ENCODE results near the gene CD300LG. TPM values are rescaled to one million over a fixed set of nuclear protein-coding genes. Genes with fewer than 3 reads are reported as not detected.
A peak's percentile ranks its signal among the peaks of the same experiment; 100 is the strongest.

CD300LG gene
- total RNA-seq, 2 donors from 2014 or later: not detected

GRCh38 chr17:43814714-43815113 is 32.3 kb upstream of the CD300LG start:
- Mint-ChIP-seq H3K27ac (no peak overlapping the region), H3K9me3 (no peaks in the 10 kb centered on the region), H3K4me3 (no peak overlapping the region), H3K4me1 (ENCODE audit: low read depth in 2 of 2) (no peaks in the 10 kb centered on the region), H3K27me3 (peaks cover 7 to 14% of the 10 kb centered on the region in 2 donors), H3K36me3 (no peaks in the 10 kb centered on the region)
- no peak for DNase-seq (ENCODE audit: low spot score)
- ATAC-seq: no peak

DNA sequence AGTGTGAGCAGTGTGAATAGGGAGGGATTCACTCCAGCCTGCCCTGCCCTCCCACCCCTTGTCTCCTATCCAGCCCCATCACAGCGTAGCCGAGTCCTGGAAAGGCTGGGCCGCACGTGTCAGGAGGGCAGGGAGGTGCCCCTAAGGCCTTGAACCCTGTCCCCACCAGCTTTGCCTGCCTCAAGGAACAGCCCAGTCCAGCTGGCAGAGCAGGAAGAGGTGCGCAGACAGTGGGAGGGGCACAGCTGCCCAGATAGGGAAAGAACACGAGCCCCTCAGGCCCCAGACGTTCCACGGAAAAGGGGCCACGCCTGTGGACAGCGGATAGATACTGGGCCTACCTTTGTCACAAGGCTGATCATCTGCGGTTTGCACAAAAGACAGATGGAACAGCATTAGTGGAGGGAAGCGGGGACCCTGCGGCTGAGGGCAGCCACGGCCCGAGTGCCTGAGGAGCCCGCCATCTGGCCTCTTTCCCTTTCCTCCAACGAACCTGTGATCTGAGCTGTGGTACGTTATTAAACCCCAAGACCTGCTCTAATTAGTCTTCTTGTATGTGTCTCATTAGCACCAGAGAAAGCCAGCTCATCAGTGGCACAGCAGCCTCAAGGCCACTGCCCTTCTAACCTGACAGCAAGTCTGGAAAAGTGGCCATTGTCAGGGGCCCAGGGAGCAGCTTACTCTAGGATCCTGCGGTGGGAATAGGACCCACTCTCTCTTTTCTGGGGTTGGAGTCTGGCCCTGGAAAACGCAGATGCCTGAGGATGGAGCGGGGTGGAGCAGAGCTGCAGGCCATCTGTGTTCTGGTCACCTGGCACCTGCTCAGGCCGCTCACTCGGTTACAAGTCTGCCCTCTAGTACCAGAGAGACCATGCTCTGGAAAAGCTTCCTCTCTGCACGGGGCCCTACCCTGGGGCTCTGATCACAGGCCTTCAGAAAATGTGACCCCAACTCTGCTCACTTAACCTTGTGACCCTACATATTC is 30.3 kb upstream of the CD300LG start:
- H3K9me3 Mint-ChIP-seq: no peaks in the 10 kb centered on the region
- H3K36me3 Mint-ChIP-seq: no peaks in the 10 kb centered on the region
- H3K4me1 Mint-ChIP-seq (ENCODE audit: low read depth in 2 of 2): no peaks in the 10 kb centered on the region

DNA sequence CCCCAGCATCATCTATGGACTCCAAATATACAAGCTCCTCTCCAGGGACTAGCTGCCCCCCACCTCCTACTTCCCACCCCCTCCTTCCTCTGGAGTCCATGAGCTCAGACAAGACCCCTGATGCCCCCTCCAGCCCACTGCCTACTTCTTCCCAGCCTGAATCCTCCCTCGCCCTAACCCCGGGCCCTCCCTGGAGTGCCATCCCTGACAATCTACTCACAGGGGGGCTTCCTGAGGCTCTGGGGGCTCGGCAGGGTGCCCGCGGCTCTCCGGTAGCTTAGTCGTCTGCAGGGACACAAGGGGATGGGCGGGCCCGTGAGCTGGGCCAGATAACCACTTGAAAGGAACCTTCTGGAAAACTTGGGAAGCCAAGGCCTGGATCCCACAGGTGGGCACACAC is 29.1 kb upstream of the CD300LG start:
- no peak for ATAC-seq
- Mint-ChIP-seq H3K27ac (no peak overlapping the region), H3K4me3 (no peak overlapping the region), H3K36me3 (no peaks in the 10 kb centered on the region), H3K27me3 (peaks cover 0 to 7% of the 10 kb centered on the region in 2 donors), H3K4me1 (ENCODE audit: low read depth in 2 of 2) (no peaks in the 10 kb centered on the region), H3K9me3 (no peaks in the 10 kb centered on the region)
- DNase-seq (ENCODE audit: low spot score): no peak

More for the DNA sequence above, 30.3 kb upstream of the CD300LG start:
- peaks cover 7 to 13% of the 10 kb centered on the region in 2 donors for H3K27me3 Mint-ChIP-seq
- H3K4me3 Mint-ChIP-seq: no peak overlapping the region
- no peak overlapping the region for H3K27ac Mint-ChIP-seq
- no peak for DNase-seq (ENCODE audit: low spot score)
- ATAC-seq: no peak

GRCh38 chr17:43818966-43819365 is 28.0 kb upstream of the CD300LG start:
- DNase-seq (ENCODE audit: low spot score) (no peak), ATAC-seq (no peak)
- no peaks in the 10 kb centered on the region for H3K4me1 Mint-ChIP-seq (ENCODE audit: low read depth in 2 of 2)
- H3K4me3 Mint-ChIP-seq: no peak overlapping the region
- H3K9me3 Mint-ChIP-seq: no peaks in the 10 kb centered on the region
- no peaks in the 10 kb centered on the region for H3K36me3 Mint-ChIP-seq
- peaks cover 0 to 3% of the 10 kb centered on the region in 2 donors for H3K27me3 Mint-ChIP-seq
- no peak overlapping the region for H3K27ac Mint-ChIP-seq

GRCh38 chr17:43820759-43821158 is 26.2 kb upstream of the CD300LG start:
- no peaks in the 10 kb centered on the region for H3K36me3 Mint-ChIP-seq
- ATAC-seq: no peak
- no peaks in the 10 kb centered on the region for H3K9me3 Mint-ChIP-seq
- no peak overlapping the region for H3K27ac Mint-ChIP-seq
- H3K4me1 Mint-ChIP-seq (ENCODE audit: low read depth in 2 of 2): no peaks in the 10 kb centered on the region
- DNase-seq (ENCODE audit: low spot score): no peak
- peaks cover 0 to 3% of the 10 kb centered on the region in 2 donors for H3K27me3 Mint-ChIP-seq
- H3K4me3 Mint-ChIP-seq: no peak overlapping the region

DNA sequence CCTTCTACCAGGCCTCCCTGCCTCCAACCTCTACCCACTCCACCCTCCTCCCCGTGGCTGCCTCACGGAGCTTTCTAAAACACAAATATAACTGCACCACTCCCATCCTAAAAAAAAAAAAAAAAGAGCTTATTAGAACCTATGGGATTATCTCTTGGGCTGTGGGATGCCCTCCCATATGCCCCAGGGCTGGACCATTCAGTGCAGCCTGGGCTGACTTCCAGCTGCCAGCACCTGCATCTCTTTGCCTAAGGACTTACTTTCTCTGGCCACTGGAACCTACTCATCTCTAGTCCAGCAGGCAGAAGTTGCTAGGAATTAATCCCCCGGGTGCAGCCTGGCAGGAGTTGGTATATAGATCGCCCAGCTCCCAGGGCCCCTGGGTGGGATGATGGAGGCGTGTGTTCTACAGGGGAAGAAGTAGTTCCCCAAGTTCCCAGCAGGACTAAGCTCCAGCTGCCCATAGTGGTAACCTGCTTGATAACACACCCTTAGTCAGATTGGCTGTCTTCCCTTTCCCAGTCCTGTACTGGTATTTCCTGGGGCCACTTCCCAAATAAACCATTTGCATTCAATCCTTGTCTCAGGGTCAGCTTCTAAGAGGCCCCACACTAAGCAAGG is 24.3 kb upstream of the CD300LG start:
- Mint-ChIP-seq H3K36me3 (no peaks in the 10 kb centered on the region), H3K4me3 (no peak overlapping the region), H3K4me1 (ENCODE audit: low read depth in 2 of 2) (no peaks in the 10 kb centered on the region), H3K9me3 (no peaks in the 10 kb centered on the region), H3K27ac (no peak overlapping the region), H3K27me3 (peaks cover 0 to 3% of the 10 kb centered on the region in 2 donors)
- no peak for ATAC-seq
- DNase-seq (ENCODE audit: low spot score): no peak

DNA sequence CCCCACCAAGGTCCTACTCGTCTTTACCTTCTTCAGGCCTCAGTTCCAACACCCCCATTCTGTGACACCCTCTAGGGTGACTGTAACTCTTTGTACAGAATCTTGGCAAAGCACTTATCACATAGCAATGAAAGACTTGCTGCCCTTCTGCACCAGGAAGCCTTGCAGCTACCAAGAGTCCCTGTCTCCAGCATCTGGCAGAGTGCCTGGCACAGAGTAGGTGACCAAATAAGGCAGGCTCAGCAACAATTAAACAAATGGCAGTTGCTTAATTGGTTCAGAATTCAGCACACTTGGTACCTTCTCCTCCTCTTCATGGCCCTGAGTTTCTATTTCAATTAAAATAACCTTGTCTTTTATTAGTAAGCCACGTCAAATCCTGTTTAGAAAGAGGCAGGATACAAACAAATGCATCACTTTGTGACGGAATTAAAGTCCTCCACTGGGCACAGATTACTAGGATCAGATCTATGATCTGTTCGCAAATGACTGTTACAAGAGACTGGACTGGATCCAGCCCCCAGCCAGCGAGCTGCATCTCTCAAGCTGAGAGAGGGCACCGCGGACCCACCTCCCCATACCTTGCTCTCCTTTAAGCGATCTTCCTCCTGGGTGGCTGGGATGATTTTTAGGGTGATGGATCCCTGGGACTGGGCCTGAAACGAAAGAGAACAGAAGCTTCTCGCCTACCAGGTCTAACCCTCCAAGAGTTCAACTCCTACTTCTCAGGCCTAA is 23.5 kb upstream of the CD300LG start:
- H3K36me3 Mint-ChIP-seq: no peaks in the 10 kb centered on the region
- no peak for ATAC-seq

DNA sequence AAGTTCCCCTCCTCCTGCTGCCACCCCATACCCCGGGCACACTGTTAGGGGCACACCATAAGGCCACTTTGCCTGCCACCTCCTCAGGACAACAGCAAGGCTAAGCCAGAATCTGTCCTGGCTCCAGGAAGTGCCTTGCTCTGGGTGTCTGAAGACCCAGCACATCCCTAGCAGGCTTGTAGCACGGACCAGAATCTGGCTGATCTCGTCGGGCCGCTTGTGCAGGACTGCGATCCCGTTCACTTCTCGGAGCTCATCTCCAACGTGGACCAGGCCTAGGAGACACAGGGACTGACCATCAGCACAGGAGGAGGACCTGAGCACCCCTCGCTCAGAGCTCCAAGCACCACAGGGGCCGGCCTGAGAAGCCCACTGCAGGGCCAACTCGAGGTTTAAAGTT is 21.4 kb upstream of the CD300LG start:
- H3K27ac Mint-ChIP-seq: no peak overlapping the region

More for the DNA sequence above, 23.5 kb upstream of the CD300LG start:
- Mint-ChIP-seq H3K9me3 (no peaks in the 10 kb centered on the region), H3K4me3 (no peak overlapping the region), H3K27me3 (peaks cover 0 to 3% of the 10 kb centered on the region in 2 donors), H3K4me1 (ENCODE audit: low read depth in 2 of 2) (no peaks in the 10 kb centered on the region), H3K27ac (no peak overlapping the region)
- DNase-seq (ENCODE audit: low spot score): no peak

GRCh38 chr17:43826206-43826605 is 20.8 kb upstream of the CD300LG start:
- Mint-ChIP-seq H3K4me3 (no peak overlapping the region), H3K27ac (no peak overlapping the region), H3K27me3 (peaks cover 7 to 8% of the 10 kb centered on the region in 2 donors), H3K4me1 (ENCODE audit: low read depth in 2 of 2) (peaks cover 3 to 7% of the 10 kb centered on the region in 2 donors), H3K9me3 (no peaks in the 10 kb centered on the region), H3K36me3 (no peaks in the 10 kb centered on the region)
- ATAC-seq (no peak), DNase-seq (ENCODE audit: low spot score) (no peak)

More for the DNA sequence above, 21.4 kb upstream of the CD300LG start:
- peaks cover under 1 to 4% of the 10 kb centered on the region in 2 donors for H3K27me3 Mint-ChIP-seq
- ATAC-seq (no peak), DNase-seq (ENCODE audit: low spot score) (no peak)
- H3K4me1 Mint-ChIP-seq (ENCODE audit: low read depth in 2 of 2): peaks cover 0 to 2% of the 10 kb centered on the region in 2 donors
- no peaks in the 10 kb centered on the region for H3K36me3 Mint-ChIP-seq
- no peak overlapping the region for H3K4me3 Mint-ChIP-seq
- no peaks in the 10 kb centered on the region for H3K9me3 Mint-ChIP-seq

DNA sequence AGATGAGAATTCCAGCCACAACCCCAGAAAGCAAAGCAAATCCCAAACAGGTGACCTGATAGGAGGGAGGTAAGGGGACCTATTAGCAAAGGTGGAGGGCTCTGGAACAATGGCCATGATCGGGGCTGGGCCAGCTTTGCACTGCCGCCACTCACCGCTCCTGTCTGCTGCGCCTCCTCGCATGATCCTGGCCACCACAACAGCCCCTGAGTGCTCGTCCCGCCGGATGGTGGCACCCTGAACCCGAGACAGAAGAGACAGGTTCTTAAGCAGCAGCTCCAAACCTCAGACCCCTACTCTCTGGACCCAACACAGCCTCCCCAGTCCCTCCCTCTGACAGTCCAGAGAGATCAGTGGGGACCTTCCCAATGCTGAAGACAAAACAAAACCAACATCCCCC is 19.4 kb upstream of the CD300LG start:
- Mint-ChIP-seq H3K9me3 (no peaks in the 10 kb centered on the region), H3K4me1 (ENCODE audit: low read depth in 2 of 2) (peaks cover 6 to 7% of the 10 kb centered on the region in 2 donors), H3K27ac (no peak overlapping the region), H3K4me3 (no peak overlapping the region), H3K27me3 (peaks cover 11 to 17% of the 10 kb centered on the region in 2 donors), H3K36me3 (no peaks in the 10 kb centered on the region)
- ATAC-seq (no peak), DNase-seq (ENCODE audit: low spot score) (no peak)

- Mint-ChIP-seq H3K36me3 (no peaks in the 10 kb centered on the region), H3K9me3 (no peaks in the 10 kb centered on the region), H3K4me3 (no peak overlapping the region), H3K27ac (no peak overlapping the region), H3K27me3 (peaks cover 23 to 32% of the 10 kb centered on the region in 2 donors), H3K4me1 (ENCODE audit: low read depth in 2 of 2) (peaks cover 12 to 14% of the 10 kb centered on the region in 2 donors)
- no peak for ATAC-seq
- DNase-seq (ENCODE audit: low spot score): no peak
These were observed 17.2 kb upstream of the CD300LG start for GRCh38 chr17:43829738-43830137.

- Mint-ChIP-seq H3K4me1 (ENCODE audit: low read depth in 2 of 2) (peaks cover 12 to 14% of the 10 kb centered on the region in 2 donors), H3K4me3 (no peak overlapping the region), H3K9me3 (no peaks in the 10 kb centered on the region), H3K36me3 (no peaks in the 10 kb centered on the region), H3K27ac (no peak overlapping the region), H3K27me3 (peaks cover 23 to 32% of the 10 kb centered on the region in 2 donors)
- DNase-seq (ENCODE audit: low spot score): no peak
- ATAC-seq: peak in 1 of 2 donors; percentile 42
These were observed 16.4 kb upstream of the CD300LG start for GRCh38 chr17:43830510-43831140.

GRCh38 chr17:43831633-43832032 is 15.3 kb upstream of the CD300LG start:
- Mint-ChIP-seq H3K4me3 (peak overlapping the region; percentile 54), H3K27me3 (peaks cover 23 to 32% of the 10 kb centered on the region in 2 donors), H3K36me3 (no peaks in the 10 kb centered on the region), H3K9me3 (no peaks in the 10 kb centered on the region), H3K4me1 (ENCODE audit: low read depth in 2 of 2) (peaks cover 12 to 14% of the 10 kb centered on the region in 2 donors), H3K27ac (no peak overlapping the region)
- DNase-seq (ENCODE audit: low spot score) (no peak), ATAC-seq (no peak)
